Testis (tissue), 3 donors: ENCODE measurements around the gene ELMO1. TPM values are rescaled to one million over a fixed set of nuclear protein-coding genes. Genes with fewer than 3 reads are reported as not detected.
A peak's percentile ranks its signal among the peaks of the same experiment; 100 is the strongest.

ENCODE experiments used
- DNase-seq: peaks from one replicate; pipeline ENCODE4 v3.0.0-alpha.2; 2019
- H3K27ac ChIP-seq, 2 donors: fragments of 200-600 bp; sonication (generic); one replicate each; pipeline ENCODE4 v1.5.1; 2019
- H3K27me3 ChIP-seq: fragments of 200-600 bp; sonication (generic); one replicate; pipeline ENCODE4 v1.5.1; 2019
- H3K36me3 ChIP-seq: fragments of 200-600 bp; sonication (generic); one replicate; pipeline ENCODE4 v1.5.1; 2017; ENCODE audit warnings: low read depth; ENCODE audit errors: missing control alignments
- H3K4me1 ChIP-seq: fragments of 200-600 bp; sonication (generic); one replicate; pipeline ENCODE4 v1.5.1; 2019
- H3K4me3 ChIP-seq, 2 donors: fragments of 200-600 bp; sonication (generic); one replicate each; pipeline ENCODE4 v1.5.1; 2017 to 2019
- H3K9me3 ChIP-seq: fragments of 200-600 bp; sonication (generic); one replicate; pipeline ENCODE4 v1.5.1; 2017
- CTCF ChIP-seq, 3 experiments: fragments of 450-650 bp in 2 of 3; fragments of 200-600 bp in 1 of 3; sonication (generic) in 1 of 3; IDR thresholded peaks; one replicate each; pipeline ENCODE4 v1.5.1; 2016 to 2019; ENCODE audit warnings: antibody characterized with exemption in 3 of 3, mild to moderate bottlenecking in 2 of 3, moderate library complexity in 1 of 3
- POLR2A ChIP-seq: fragments of 450-650 bp; IDR thresholded peaks from one replicate; pipeline ENCODE4 v1.6.1; 2017; ENCODE audit warnings: antibody characterized with exemption, mild to moderate bottlenecking, moderate library complexity
- whole genome bisulfite sequencing, 2 donors: methylation state at CpG; one replicate each; pipeline ENCODE4 v1.1.5; 2018; 5-methylcytosine and 5-hydroxymethylcytosine counted together
- intact Hi-C: fragments of 100-400 bp; cut with DNase I; formaldehyde crosslinking; loops from one replicate; pipeline ENCODE4 v1.15.1; 2023; ENCODE audit warnings: low total_unique reads
- polyA plus RNA-seq: library from polyadenylated mRNA; stranded (reverse); fragments of 350-450 nt; fragmentation: Illumina TruSeq; extraction: RNeasy Lipid Tissue Mini Kit (QIAGEN cat#74804); gene quantifications from one replicate; pipeline ENCODE4 v1.2.3, GENCODE V29; 2014; ENCODE audit warnings: low read depth, low replicate concordance; ENCODE audit not compliant: insufficient read depth
- total RNA-seq, 2 donors: library from RNA; depleted of rRNA; stranded (reverse); fragments of >200 nt; gene quantifications; one replicate each; pipeline ENCODE4 v1.2.3, GENCODE V29; 2016

The ELMO1 gene
- total and polyA plus RNA-seq, 3 donors from 2014 or later: 12.9 to 47.2 (median 36.5) TPM

DNA sequence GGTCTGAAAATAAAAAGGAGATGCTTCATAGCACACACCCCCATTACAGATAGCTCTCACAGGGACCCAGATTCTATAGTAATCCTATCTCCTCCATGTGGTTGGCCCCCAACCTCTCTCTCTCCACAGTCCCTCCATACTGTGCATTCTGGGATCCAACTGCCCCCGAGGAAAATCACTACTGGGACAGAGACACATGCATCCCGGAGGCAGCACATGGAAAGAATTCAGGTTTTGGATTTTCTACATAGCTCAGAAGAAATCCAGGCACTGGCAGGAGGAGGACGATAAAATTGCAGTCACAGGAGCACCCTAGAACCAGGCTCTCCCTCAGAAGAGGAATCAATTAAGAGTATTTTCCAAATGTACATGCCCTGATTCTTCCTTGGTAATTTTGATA lies 239.5 kb downstream of the ELMO1 start:
- Histone ChIP-seq H3K4me3 (no peak overlapping the region), H3K4me1 (peaks cover 16% of the 10 kb centered on the region), H3K27ac (peak overlapping the region in 1 of 2 donors; percentile 64), H3K36me3 (no peaks in the 10 kb centered on the region), H3K9me3 (no peaks in the 10 kb centered on the region), H3K27me3 (no peaks in the 10 kb centered on the region)
- no peak for TF ChIP-seq CTCF (IDR thresholded peaks at IDR 0.05)
- no peak for TF ChIP-seq POLR2A
- DNase-seq: no peak
- WGBS, 2 donors: 70 to 76% methylated on average over 3 of the region's 3 CpGs
- intact Hi-C loops: no loop called here

DNA sequence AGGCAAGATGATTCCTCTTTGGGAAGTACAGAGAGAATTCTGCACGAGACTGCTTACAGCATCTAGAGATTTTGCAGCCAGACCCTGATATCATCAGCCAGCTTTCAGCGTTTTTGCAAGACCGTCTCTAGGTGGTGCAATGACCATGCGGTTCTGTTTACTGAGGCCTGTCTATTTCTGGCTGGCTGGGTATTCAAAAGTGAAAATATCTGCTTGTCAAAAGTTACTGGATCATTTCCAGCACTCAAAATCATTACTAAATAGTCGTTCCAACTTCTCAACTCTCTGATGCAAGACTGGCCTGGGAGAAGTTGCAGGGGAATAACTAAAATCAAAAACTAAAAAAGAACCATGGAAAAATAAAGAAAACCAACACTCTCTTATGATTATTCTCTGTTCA lies 240.1 kb downstream of the ELMO1 start:
- intact Hi-C loops: no loop called here
- no peak for TF ChIP-seq POLR2A
- peak in 2 of 3 experiments; percentile 41 to 46 for TF ChIP-seq CTCF (IDR thresholded peaks at IDR 0.05)
- no peaks in the 10 kb centered on the region for H3K9me3 ChIP-seq
- H3K4me3 ChIP-seq: no peak overlapping the region
- 18 to 30% methylated on average over 5 of the region's 5 CpGs for WGBS, 2 donors
- H3K27ac ChIP-seq: peak overlapping the region in 1 of 2 donors; percentile 64
- DNase-seq: peak; percentile 80
- H3K4me1 ChIP-seq: peaks cover 16% of the 10 kb centered on the region
- no peaks in the 10 kb centered on the region for H3K27me3 ChIP-seq
- no peaks in the 10 kb centered on the region for H3K36me3 ChIP-seq

GRCh38 chr7:37206192-37206591 lies 242.5 kb downstream of the ELMO1 start:
- Histone ChIP-seq H3K27me3 (no peaks in the 10 kb centered on the region), H3K4me1 (peaks cover 15% of the 10 kb centered on the region), H3K27ac (no peak overlapping the region), H3K36me3 (no peaks in the 10 kb centered on the region), H3K9me3 (no peaks in the 10 kb centered on the region), H3K4me3 (no peak overlapping the region)
- intact Hi-C loops: no loop called here
- 93% methylated on average over 3 of the region's 3 CpGs for WGBS, 2 donors
- no peak for TF ChIP-seq POLR2A
- TF ChIP-seq CTCF (IDR thresholded peaks at IDR 0.05): no peak
- no peak for DNase-seq

DNA sequence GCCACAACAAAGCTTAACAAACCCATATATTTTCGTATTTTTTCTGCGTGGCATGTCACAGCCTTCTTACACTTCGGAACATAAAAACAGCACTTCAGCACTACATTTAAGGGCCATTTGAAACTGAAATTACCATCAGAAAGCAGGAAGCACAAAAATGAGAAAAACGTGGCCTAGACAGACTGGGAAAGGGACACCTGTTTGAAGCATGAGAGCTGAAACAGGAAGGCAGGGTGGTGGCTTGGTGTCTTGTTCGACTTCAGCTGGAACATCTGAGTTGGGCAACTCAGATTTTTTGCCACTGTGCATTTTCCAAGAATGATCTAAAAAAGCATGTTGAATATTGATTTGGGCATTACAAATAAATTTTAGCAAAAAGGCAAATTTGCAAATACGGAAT lies 243.2 kb downstream of the ELMO1 start:
- intact Hi-C loops: no loop called here
- H3K27ac ChIP-seq: no peak overlapping the region
- H3K27me3 ChIP-seq: no peaks in the 10 kb centered on the region
- 89% methylated on average over 6 of the region's 6 CpGs for WGBS, 2 donors
- TF ChIP-seq CTCF (IDR thresholded peaks at IDR 0.05) (no peak), POLR2A (no peak)
- peaks cover 20% of the 10 kb centered on the region for H3K4me1 ChIP-seq
- no peak overlapping the region for H3K4me3 ChIP-seq
- DNase-seq: no peak
- no peaks in the 10 kb centered on the region for H3K9me3 ChIP-seq
- H3K36me3 ChIP-seq: no peaks in the 10 kb centered on the region

DNA sequence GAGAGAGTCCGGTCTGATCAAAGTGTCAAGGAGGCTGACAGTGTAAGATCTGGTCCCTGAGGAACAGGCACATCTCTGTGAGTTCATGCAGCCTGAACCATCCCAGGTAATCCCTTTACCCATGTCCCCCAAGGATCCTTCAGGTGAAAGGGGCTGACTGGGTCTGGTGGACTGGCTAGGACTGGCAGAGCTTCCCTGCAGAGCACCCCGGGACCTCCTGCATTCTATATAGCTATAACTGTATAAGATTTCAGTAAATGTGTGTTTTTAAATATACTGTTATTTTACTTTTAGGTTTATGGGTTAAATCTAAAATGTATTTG lies 246.8 kb downstream of the ELMO1 start:
- peak overlapping the region in 1 of 2 donors; percentile 83 for H3K27ac ChIP-seq
- no peak for TF ChIP-seq POLR2A
- TF ChIP-seq CTCF (IDR thresholded peaks at IDR 0.05): no peak
- H3K4me1 ChIP-seq: peaks cover 12% of the 10 kb centered on the region
- intact Hi-C loops: no loop called here
- 39 to 62% methylated on average over 2 of the region's 2 CpGs for WGBS, 2 donors
- DNase-seq: no peak
- H3K36me3 ChIP-seq: no peaks in the 10 kb centered on the region
- H3K27me3 ChIP-seq: no peaks in the 10 kb centered on the region
- no peak overlapping the region for H3K4me3 ChIP-seq
- no peaks in the 10 kb centered on the region for H3K9me3 ChIP-seq
